Skeletal muscle satellite cell (primary cell): ENCODE measurements around the gene RDM1.
"Not testable (repeated sequence)": the region's sequence is repeated elsewhere in the genome, so short reads cannot be mapped to it uniquely, and the experiment has no call there.

Experiments used
- H3K27me3 ChIP-seq: 2 replicates; pipeline ENCODE4 v1.7.0; 2013; ENCODE audit warnings: low read length; ENCODE audit not compliant: control insufficient read depth, insufficient read depth
- H3K36me3 ChIP-seq: 2 replicates; pipeline ENCODE4 v1.7.0; 2013; ENCODE audit warnings: mild to moderate bottlenecking, control low read depth, low read length; ENCODE audit not compliant: insufficient read depth
- H3K4me1 ChIP-seq: 2 replicates; pipeline ENCODE4 v1.7.0; 2013; ENCODE audit warnings: low read length; ENCODE audit not compliant: control insufficient read depth, insufficient read depth
- H3K4me2 ChIP-seq: 2 replicates; pipeline ENCODE4 v1.7.0; 2013; ENCODE audit warnings: mild to moderate bottlenecking, low read length
- H3K4me3 ChIP-seq: 2 replicates; pipeline ENCODE4 v1.7.0; 2013; ENCODE audit warnings: low read length
- H3K9ac ChIP-seq: 2 replicates; pipeline ENCODE4 v1.7.0; 2013; ENCODE audit warnings: mild to moderate bottlenecking, low read depth, low read length, moderate library complexity
- H3K9me3 ChIP-seq: replicated peaks from 2 replicates; pipeline ENCODE4 v1.7.0; 2013; ENCODE audit warnings: mild to moderate bottlenecking, control low read depth, low read length

RDM1 gene

DNA sequence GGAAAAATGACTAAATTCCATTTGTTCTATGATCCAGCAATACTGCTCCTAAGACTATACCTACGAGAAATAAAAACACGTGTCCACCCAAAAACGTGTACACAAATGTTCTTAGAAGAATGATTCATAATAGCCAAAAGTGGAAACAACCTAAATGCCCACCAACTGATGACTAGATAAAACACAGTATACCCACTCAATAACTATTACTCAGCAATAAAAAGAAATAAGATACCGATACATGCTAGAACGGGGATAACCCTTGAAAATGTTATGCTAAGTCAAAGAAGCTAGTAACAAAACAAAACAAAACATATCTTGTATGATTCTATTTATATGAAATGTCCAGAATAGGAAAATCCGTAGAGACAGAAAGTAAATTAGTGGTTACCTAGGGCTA lies 33.1 kb upstream of the RDM1 start:
- H3K9me3 ChIP-seq = no peaks in the 10 kb centered on the region
- H3K4me2 ChIP-seq = no peak overlapping the region
- no peaks in the 10 kb centered on the region for H3K4me1 ChIP-seq
- no peak overlapping the region for H3K4me3 ChIP-seq
- peaks cover 9% of the 10 kb centered on the region for H3K27me3 ChIP-seq
- no peaks in the 10 kb centered on the region for H3K36me3 ChIP-seq
- H3K9ac ChIP-seq = no peak overlapping the region

DNA sequence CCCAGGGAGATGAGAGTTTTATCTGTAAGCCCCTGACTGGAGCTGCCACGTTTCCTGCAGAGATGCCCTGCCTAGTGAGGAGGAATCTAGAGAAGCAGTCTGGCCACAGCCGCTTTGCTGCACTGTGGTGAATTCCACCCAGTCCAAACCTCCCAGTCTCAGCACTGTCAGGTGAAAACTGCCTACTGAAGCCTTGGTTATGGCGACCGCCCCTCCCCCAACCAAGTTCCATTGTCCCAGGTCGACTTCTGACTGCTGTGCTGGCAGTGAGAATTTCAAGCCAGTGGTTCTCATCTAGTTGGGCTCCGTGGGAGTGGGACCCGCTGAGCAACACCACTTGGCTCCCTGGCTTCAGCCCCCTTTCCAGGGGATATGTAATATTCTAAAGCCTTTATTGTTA lies 23.1 kb upstream of the RDM1 start:
- Histone ChIP-seq H3K9ac (no peak overlapping the region), H3K9me3 (no peaks in the 10 kb centered on the region), H3K36me3 (no peaks in the 10 kb centered on the region), H3K4me3 (no peak overlapping the region), H3K4me1 (no peaks in the 10 kb centered on the region), H3K27me3 (peaks cover 15% of the 10 kb centered on the region), H3K4me2 (no peak overlapping the region)

DNA sequence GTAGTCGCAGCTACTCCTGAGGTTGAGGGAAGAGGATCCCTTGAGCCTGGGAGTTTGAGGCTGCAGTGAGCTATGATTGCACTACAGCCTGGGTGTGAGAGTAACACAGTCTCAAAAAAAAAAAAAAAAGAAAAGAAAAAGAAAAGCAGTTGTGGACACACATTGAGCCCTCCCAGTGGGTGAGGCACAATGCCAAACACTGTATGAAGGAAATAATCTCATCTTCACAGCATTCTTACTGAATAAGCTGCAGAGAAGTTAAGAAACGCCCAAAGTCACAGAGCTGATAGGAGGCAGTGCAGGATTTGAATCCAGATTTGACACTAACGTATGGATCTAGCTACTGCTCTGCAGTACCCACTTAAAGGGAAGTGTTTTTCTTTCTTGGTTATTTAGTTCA lies 18.8 kb upstream of the RDM1 start:
- Histone ChIP-seq H3K27me3 (peaks cover 9% of the 10 kb centered on the region), H3K4me1 (no peaks in the 10 kb centered on the region), H3K9me3 (no peaks in the 10 kb centered on the region), H3K4me3 (no peak overlapping the region), H3K36me3 (no peaks in the 10 kb centered on the region), H3K9ac (no peak overlapping the region), H3K4me2 (no peak overlapping the region)

DNA sequence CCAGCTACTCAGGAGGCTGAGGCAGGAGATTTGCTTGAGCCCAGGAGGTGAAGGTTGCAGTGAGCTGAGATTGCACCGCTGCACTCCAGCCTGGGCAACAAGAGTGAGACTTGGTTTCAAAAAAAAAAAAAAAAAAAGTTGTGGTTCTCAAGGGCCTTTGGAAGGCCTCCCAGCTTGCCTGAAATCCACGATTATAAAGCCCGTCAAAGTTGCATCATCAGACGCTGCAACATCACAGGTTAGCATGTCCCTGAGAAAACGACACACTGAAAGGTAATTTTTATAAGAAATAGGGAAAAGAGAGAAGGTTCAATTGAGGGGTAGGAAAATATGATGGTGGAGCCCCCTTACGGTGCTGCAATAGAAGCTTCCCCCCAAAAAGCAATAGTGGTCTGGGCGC lies 17.5 kb upstream of the RDM1 start:
- Histone ChIP-seq H3K4me1 (no peaks in the 10 kb centered on the region), H3K9ac (no peak overlapping the region), H3K27me3 (peaks cover 10% of the 10 kb centered on the region), H3K36me3 (no peaks in the 10 kb centered on the region), H3K4me2 (no peak overlapping the region), H3K9me3 (no peaks in the 10 kb centered on the region), H3K4me3 (no peak overlapping the region)

DNA sequence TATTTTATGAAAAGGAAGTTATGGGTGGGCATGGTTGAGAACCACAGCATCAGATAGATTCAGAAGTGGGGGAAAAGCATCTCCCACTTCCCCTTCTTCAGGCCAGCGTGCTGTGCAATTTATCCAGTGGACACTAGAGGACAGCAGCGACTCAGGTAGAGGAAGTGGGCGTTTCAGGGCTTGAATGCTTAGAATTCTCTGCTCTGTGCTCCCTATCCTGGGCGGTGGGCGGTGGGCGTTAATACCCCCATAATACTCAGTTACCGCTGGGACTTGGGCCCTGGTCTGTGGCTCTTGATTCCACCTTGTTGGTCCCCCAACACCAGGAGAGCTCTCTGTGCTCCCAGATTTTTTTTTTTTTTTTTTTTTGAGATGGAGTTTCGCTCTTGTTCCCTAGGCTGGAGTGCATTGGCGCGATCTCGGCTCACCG lies 16.6 kb upstream of the RDM1 start:
- no peaks in the 10 kb centered on the region for H3K36me3 ChIP-seq

DNA sequence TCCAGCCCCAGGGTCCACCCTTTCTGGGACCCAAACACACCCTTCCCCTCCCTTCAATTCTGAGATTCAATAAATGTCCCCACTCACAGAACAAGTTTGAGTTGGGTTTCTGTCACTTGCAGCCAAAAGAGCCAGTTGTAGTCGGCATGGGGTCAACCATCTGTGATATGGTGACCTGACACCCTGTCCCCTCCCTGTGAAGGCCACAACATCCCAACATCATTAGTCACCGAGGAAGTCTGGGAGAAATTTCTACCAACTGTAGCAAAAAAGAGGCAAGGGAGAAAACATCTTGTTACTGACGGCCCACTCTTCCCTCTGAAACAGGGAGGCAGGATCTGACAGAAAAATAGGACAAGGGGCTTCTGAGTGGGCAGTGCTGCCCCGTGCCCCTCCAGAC lies 13.6 kb upstream of the RDM1 start:
- Histone ChIP-seq H3K9me3 (no peaks in the 10 kb centered on the region), H3K36me3 (no peaks in the 10 kb centered on the region), H3K4me1 (no peaks in the 10 kb centered on the region), H3K9ac (no peak overlapping the region), H3K4me2 (no peak overlapping the region), H3K4me3 (no peak overlapping the region), H3K27me3 (peaks cover 4% of the 10 kb centered on the region)

More for the DNA sequence above, 16.6 kb upstream of the RDM1 start:
- Histone ChIP-seq H3K4me3 (no peak overlapping the region), H3K9ac (no peak overlapping the region), H3K4me2 (peak overlapping the region; percentile 58), H3K9me3 (no peaks in the 10 kb centered on the region), H3K27me3 (peaks cover 13% of the 10 kb centered on the region), H3K4me1 (no peaks in the 10 kb centered on the region)

DNA sequence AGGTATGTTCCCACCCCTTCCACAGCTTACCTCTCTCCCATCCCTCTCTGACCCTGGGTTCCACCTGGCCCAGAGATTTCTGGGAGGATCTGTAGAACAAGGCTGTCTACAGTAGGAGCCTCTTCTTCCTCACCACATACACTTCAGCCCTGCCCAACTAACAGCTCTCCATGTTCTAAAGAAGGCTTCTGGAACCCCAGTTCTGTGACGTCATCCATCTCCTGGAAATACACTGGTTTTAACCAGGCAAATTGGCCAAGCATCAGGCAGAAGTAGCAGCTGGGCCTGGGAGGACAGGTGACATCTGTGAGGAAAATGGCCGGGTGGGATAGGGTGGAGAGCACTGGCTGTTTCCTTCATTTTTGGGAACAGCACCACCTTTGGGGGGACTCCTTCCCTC lies 13.0 kb upstream of the RDM1 start, which contains the start of gene LYZL6:
LYZL6 (minus strand) TSS at position 177 of the 400 bp plus-strand sequence. CDS start 4,357 bp downstream, outside the sequence.
- H3K4me3 ChIP-seq = no peak within 1 kb of the TSS
- no peaks in the 10 kb centered on the region for H3K4me1 ChIP-seq
- H3K36me3 ChIP-seq = no peaks in the 10 kb centered on the region
- no peaks in the 10 kb centered on the region for H3K9me3 ChIP-seq
- H3K4me2 ChIP-seq = no peak within 1 kb of the TSS
- H3K27me3 ChIP-seq = peaks cover 4% of the 10 kb centered on the region
- no peak within 1 kb of the TSS for H3K9ac ChIP-seq

DNA sequence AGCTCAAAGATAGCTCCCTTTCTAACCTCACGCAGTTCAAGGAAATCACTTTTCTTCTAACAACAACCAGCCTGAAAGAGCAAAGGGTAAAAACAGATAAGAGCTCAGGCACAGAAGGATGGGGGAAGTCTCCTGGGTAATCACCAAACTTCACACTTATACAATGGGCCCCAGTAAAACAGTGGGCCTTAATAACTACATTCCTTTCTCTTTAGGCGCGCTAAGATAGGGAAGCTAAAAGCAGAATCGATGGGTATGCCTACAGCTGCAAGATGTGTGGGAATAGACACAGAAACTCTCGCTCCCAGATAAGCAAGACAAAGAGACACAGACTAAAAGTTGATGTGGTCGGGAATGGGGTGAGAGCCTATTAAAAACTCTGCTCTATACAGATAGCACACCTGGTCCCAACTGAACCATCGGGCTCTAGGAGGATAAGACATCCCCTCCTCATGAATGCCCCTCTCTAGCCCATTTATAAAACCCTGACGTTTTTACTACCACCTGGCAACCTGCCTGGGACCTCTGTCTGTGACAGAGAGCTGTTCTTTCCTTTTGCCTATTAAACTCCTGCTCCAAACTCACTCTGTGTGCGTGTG lies 12.1 kb upstream of the RDM1 start:
- Histone ChIP-seq H3K9ac (no peak overlapping the region), H3K36me3 (no peaks in the 10 kb centered on the region), H3K9me3 (no peaks in the 10 kb centered on the region), H3K4me3 (no peak overlapping the region), H3K4me1 (no peaks in the 10 kb centered on the region), H3K4me2 (no peak overlapping the region), H3K27me3 (peaks cover 4% of the 10 kb centered on the region)

DNA sequence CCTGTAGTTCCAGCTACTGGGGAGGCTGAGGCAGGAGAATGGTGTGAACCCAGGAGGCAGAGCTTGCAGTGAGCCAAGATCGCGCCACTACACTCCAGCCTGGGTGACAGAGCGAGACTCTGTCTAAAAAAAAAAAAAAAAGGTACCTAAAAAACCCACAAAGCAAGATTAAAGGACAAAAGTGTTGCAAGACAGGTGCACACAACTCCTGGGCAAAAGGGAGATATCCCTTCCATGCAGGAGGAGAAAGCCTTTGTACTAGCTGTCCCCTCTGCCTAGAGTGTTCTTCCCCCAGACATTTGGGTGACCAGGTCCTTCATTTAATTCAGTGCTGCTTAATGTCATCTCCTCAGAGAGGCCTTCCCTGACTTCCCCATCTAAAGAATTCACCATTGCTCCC lies 7.9 kb upstream of the RDM1 start:
- not testable (repeated sequence) for H3K9ac ChIP-seq, H3K36me3 ChIP-seq, H3K9me3 ChIP-seq, H3K4me2 ChIP-seq, H3K4me3 ChIP-seq, H3K4me1 ChIP-seq
- H3K27me3 ChIP-seq = peaks cover 14% of the 10 kb centered on the region

DNA sequence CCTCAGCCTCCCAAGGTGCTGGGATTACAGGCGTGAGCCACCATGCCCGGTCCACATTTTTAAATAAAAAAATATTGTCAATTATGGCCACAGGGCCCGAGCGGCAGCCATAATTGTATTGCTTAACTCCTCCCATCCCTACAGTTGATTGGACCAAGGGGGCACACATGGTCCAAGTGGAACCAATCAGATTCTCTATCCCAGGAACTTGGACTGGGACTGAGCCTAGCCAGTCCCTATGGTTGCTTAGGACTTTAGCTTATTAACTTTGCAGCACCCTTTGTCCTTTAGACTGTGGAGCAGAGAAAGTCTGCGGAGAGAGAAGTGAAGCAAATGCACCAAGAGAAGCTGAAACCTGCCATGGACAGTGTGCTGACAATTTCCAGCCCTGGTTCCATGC lies 5.5 kb upstream of the RDM1 start:
- H3K9me3 ChIP-seq = no peaks in the 10 kb centered on the region
- H3K4me3 ChIP-seq = no peak overlapping the region
- H3K36me3 ChIP-seq = no peaks in the 10 kb centered on the region
- H3K9ac ChIP-seq = no peak overlapping the region
- no peak overlapping the region for H3K4me2 ChIP-seq
- H3K4me1 ChIP-seq = peaks cover 4% of the 10 kb centered on the region
- peaks cover 10% of the 10 kb centered on the region for H3K27me3 ChIP-seq

DNA sequence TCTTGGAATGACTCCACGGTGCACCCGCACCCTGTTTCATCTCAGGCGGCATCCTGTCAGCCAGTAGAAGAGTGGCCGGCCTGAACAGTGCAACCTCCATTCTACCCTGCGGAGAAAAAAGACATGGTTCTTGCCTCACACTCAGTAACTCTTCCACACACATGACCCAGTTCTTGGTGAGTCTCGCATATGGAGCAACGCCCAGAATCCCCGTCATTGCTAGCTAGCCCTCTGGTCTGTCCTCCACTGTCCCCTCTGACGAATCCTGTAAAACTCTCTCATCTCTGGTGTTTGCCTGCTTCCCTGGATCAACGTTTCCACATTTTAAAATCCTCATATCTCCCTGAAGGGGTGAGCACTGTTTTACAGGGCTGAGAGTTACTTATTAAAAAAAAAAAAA lies 4.2 kb upstream of the RDM1 start:
- Histone ChIP-seq H3K4me2 (no peak overlapping the region), H3K9me3 (no peaks in the 10 kb centered on the region), H3K4me3 (no peak overlapping the region), H3K36me3 (no peaks in the 10 kb centered on the region), H3K27me3 (peaks cover 14% of the 10 kb centered on the region), H3K9ac (no peak overlapping the region), H3K4me1 (peaks cover 14% of the 10 kb centered on the region)

DNA sequence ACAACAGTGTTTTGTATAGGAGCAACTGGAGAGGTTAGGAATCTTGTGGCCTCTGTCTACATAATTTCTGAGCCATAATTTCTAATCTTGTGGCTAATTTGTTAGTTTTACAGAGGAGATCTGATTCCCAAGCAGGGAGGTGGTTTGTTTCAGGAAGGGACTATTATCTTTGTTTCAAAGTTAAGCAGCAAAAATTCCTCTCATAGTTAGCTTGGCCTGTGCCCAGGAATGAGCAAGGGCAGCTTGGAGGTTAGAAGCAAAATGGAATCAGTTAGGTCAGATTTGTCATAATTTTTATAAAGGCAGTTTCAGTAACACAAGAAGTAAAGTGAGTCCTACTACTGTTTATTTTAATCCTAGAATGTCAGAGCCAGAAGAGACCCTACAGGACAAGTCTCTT lies 2.0 kb upstream of the RDM1 start:
- H3K4me3 ChIP-seq = no peak overlapping the region
- H3K9ac ChIP-seq = no peak overlapping the region
- H3K27me3 ChIP-seq = peaks cover 14% of the 10 kb centered on the region
- H3K4me1 ChIP-seq = peaks cover 14% of the 10 kb centered on the region
- no peaks in the 10 kb centered on the region for H3K9me3 ChIP-seq
- H3K36me3 ChIP-seq = no peaks in the 10 kb centered on the region
- H3K4me2 ChIP-seq = no peak overlapping the region
